ENCODE measurements around the gene PIK3C2A.
"Not testable (repeated sequence)": the region's sequence is repeated elsewhere in the genome, so short reads cannot be mapped to it uniquely, and the experiment has no call there.

PIK3C2A gene, protein sequence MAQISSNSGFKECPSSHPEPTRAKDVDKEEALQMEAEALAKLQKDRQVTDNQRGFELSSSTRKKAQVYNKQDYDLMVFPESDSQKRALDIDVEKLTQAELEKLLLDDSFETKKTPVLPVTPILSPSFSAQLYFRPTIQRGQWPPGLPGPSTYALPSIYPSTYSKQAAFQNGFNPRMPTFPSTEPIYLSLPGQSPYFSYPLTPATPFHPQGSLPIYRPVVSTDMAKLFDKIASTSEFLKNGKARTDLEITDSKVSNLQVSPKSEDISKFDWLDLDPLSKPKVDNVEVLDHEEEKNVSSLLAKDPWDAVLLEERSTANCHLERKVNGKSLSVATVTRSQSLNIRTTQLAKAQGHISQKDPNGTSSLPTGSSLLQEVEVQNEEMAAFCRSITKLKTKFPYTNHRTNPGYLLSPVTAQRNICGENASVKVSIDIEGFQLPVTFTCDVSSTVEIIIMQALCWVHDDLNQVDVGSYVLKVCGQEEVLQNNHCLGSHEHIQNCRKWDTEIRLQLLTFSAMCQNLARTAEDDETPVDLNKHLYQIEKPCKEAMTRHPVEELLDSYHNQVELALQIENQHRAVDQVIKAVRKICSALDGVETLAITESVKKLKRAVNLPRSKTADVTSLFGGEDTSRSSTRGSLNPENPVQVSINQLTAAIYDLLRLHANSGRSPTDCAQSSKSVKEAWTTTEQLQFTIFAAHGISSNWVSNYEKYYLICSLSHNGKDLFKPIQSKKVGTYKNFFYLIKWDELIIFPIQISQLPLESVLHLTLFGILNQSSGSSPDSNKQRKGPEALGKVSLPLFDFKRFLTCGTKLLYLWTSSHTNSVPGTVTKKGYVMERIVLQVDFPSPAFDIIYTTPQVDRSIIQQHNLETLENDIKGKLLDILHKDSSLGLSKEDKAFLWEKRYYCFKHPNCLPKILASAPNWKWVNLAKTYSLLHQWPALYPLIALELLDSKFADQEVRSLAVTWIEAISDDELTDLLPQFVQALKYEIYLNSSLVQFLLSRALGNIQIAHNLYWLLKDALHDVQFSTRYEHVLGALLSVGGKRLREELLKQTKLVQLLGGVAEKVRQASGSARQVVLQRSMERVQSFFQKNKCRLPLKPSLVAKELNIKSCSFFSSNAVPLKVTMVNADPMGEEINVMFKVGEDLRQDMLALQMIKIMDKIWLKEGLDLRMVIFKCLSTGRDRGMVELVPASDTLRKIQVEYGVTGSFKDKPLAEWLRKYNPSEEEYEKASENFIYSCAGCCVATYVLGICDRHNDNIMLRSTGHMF (N-terminal part only)

DNA sequence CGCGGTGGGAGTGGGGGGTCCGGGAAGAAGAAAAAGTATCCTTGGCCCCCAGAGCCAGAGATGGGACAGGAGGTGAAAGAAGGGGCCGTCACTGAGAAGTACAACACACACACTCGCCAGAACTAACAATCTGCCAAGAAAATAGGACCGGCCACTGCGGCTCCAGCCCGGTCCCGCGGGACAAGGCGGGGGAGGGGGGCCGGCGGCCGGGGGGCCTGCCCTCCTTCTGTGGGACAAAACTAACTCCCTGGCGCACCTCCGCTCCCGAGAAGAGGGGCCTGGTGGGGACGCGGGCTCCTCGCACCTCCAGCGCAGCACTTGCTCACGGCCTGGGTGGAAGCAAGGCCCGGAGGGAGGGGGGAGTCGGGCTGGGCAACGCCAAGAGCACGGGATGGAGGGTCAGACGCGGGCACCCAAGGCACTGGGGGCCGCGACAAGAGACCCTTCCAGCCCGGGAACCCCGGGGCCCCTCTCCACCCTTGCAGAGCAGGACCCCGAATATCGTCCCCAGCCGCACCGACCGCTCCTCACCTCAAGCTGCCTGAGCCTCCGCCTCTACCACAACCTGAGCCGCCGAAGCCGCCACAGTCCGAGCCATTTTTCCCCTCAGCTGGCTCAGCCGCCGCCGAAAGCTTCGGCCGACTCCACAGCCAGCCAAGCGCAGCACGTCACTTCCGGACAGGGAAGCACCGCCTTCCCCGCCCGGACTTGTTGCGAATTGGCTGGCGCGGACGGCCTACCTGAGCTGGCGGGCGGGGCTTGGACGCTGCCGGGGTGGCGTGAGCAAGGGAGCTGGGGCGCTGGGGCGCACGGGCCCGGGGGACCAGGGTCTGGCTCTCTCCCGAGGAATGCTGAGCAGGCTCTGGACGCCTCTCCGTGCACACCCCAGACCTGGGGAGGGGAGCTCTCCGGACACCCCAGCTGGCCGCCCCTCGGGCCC is at the start of gene PIK3C2A:
Gene PIK3C2A, minus strand, starts transcription at position 670 of the 940 bp plus-strand sequence. CDS start 38,245 bp downstream, outside the sequence.
- DNase-seq = peak; percentile 92

GRCh38 chr11:17257196-17257595 is 49.4 kb upstream of the PIK3C2A start:
- DNase-seq = no peak

DNA sequence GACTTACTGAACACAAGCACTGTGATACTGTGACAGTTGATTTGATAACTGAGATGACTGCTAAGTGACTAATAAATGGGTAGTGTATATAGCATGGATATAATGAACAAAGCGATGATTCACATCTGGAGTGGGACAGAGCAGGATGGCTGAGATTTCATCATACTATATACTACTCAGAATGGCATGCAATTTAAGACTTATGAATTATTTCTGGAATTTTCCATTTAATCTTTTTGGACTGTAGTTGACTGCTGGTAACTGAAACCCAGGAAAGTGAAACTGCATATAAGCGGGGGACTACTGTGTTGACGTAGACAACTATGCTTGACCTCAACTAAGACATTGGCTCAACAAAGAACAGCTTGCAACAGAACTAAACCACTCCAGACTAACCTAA is 48.7 kb upstream of the PIK3C2A start:
- DNase-seq = no peak

DNA sequence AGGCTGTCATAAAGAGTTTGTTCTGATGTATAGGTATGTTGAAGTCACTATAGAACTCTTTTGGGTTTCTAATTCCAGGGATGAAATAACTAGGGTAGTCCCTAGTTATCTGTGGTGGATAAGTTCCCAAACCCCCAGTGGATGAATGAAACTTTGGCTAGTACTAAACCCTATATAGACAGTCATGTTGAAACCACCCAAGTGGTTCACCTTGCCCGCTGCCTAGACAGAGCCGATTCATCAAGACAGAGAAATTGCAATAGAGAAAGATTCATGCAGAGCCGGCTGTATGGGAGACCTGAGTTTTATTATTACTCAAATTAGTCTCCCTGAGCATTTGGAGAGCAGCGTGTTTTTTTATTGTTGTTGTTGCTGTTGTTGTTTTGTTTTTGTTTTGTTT is 44.9 kb upstream of the PIK3C2A start:
- DNase-seq = no peak

DNA sequence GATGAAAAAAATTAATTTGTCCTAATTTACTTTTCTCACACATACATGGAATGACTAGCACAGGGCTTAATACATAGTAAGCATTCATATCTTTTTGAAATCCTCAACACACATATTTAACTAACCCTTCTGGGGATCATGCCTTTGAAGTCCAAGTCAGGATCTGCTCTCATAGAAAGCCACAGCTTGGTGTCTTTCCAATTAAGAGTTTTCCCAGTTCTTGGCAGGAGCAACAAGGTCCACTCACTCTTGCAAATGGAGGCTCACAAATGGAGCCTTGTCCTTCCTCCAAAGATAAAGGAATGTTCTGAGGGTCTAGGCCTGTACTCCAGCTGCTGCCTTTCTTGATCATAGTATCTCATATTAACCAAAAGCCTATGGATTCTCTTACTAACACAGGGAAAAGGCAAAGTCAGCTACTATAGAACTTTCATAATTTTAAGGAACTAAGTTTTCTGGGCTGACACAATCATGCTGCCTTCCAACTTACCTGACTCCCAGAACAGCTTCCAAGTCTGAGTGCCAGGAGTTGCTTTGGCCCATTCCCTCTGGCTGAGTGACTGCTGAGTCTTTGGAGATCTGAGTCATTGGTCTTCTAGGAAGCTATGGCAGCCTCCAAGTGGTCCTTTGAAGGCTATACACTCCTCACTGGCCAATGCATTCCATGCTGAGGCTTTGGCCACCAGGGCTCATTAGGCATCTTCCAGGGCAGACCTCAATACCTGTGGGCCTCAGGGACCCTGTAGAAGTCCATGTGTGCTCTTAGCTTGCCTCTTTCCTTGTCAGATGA is 43.0 kb upstream of the PIK3C2A start:
- no peak for DNase-seq

- DNase-seq = no peak
These were observed 36.3 kb upstream of the PIK3C2A start for GRCh38 chr11:17244046-17244445.

DNA sequence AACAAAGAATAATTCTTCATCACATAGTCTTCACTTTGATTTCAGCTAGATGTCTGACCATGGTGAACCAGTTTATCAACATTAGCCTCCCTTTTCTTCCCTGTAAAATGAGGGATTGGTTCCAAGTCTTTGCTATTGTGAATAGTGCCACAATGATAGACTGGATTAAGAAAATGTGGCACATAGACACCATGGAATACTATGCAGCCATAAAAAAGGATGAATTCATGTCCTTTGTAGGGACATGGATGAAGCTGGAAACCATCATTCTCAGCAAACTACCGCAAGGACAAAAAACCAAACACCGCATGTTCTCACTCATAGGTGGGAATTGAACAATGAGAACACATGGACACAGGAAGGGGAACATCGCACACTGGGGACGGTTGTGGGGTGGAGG is 35.2 kb upstream of the PIK3C2A start:
- DNase-seq = not testable (repeated sequence)

- no peak for DNase-seq
These were observed 33.0 kb upstream of the PIK3C2A start for GRCh38 chr11:17240780-17241179.

GRCh38 chr11:17239927-17240326 is 32.1 kb upstream of the PIK3C2A start:
- not testable (repeated sequence) for DNase-seq

GRCh38 chr11:17238377-17238776 is 30.6 kb upstream of the PIK3C2A start:
- no peak for DNase-seq

DNA sequence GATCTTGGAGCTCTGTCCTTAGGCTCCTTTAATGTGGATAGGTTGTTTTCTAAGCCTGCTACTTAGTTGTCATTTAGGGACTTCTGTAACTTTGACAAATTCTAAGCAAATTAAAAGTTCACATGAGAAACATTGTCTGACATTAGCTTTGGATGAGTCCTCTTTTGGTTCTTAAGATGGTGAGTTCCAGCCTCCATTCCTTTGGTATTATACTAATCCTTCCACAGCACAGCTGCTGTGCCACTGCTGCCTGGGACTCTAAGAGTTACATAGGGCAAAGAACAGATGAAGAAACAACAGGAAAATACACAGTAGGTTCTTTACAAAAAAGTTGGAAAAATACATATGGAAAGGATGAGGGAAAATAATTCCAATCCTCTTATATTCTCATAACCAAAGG is 25.3 kb upstream of the PIK3C2A start:
- no peak for DNase-seq

DNA sequence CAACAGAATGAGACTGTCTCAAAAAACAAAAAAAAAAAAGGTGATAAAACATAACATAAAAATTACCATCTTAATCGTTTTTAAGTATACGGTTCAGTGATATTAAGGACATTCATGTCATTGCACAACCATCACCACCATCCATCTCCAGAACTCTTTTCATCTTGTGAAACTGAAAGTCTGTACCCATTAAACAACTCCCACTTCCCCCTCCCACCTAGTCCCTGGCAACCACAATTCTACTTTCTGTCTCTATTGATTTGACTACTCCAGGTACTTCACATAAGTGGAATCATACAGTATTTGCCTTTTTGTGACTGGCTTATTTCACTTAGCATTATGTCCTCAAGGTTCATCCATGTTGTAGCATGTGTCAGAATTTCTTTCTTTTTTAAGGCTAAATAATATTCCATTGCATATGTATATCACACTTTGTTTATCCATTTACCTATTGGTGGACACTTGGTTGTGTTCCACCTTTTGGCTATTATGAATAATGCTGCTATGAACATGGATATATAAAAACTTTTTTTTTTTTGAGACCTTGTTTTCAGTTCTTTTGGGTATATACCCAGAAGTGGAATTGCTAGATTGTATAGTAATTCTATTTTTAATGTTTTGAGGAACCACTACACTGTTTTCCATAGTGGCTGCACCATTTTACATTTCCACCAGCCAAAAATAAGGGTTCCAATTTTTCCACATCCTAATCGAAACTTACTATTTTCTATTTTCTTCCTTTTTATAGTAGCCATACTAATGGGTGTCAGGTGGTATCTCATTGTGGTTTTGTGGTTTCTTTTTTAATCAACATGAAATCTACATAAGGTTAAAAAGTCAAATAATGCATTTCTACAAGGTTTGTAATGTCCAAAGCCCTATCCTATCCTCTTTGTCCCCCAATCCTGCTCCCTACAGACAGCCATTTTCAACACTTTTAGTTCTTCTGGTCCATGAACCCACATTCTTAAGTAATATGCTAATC is 23.4 kb upstream of the PIK3C2A start:
- no peak for DNase-seq

GRCh38 chr11:17229481-17230152 is 21.8 kb upstream of the PIK3C2A start:
- DNase-seq = no peak

DNA sequence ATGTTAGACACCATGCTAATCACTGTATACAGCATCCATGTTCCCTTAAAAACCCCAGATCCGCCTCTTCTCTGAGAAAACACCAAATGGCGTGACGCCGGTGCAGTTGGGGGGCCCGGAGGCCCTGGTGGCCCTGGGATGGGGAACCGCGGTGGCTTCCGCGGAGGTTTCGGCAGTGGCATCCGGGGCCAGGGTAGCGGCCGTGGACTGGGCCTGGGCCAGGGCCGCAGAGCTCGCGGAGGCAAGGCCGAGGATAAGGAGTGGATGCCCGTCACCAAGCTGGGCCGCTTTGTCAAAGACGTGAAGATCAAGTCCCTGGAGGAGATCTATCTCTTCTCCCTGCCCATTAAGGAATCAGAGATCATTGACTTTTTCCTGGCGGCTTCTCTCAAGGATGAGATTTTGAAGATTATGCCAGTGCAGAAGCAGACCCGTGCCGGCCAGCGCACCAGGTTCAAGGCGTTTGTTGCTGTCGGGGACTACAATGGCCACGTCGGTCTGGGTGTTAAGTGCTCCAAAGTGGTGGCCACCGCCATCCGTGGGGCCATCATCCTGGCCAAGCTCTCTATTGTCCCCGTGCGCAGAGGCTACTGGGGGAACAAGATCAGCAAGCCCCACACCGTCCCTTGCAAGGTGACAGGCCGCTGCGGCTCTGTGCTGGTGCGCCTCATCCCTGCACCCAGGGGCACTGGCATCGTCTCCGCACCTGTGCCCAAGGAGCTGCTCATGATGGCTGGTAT is 20.6 kb upstream of the PIK3C2A start:
- DNase-seq = not testable (repeated sequence)

GRCh38 chr11:17224727-17225126 is 16.9 kb upstream of the PIK3C2A start:
- no peak for DNase-seq

DNA sequence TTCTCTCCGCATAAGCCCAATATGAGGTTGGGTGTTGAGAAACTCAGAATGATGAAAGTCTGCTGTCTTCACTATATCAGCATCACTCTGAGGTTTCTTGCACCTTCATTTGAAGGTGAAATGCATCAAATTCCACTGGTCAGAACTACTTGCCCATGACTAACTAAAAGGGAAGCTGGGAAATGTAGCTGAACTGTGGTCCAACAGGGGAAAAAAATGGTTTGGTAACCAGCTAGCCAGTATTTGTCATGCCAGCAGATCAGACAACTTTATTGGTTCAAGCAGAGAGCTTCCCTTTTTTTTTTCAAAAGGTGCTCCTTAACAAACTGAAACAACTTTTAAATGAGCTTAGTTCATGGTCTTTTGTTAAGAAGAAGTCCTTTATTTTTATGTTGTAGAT is 14.2 kb upstream of the PIK3C2A start:
- DNase-seq = no peak

GRCh38 chr11:17219016-17219415 is 11.2 kb upstream of the PIK3C2A start:
- DNase-seq = no peak

- no peak for DNase-seq
These were observed 10.6 kb upstream of the PIK3C2A start for GRCh38 chr11:17218403-17218802.
